Calu3 (cell line): ENCODE measurements around the gene RND3. TPM values are rescaled to one million over a fixed set of nuclear protein-coding genes. Genes with fewer than 3 reads are reported as not detected.

Source experiments
- BruUV-seq: library from RNA; stranded (reverse); fragments of 400-500 nt; replicated peaks from 2 replicates; lab custom pipeline; 2021; lab: Mats Ljungman, UMichigan
- CTCF ChIA-PET: fragments of 300-600 bp; sonication (Branson Sonifier 250); formaldehyde crosslinking; loops from one replicate; lab custom pipeline; 2022; ENCODE audit warnings: antibody characterized with exemption; lab: Charles Lee
- DNase-seq: peaks from one replicate; pipeline ENCODE4 v3.0.0; 2022
- H3K27ac Mint-ChIP-seq: one replicate; pipeline ENCODE4 v1.8.0; 2022; ENCODE audit warnings: mixed read lengths; ENCODE audit not compliant: unreplicated experiment
- H3K27me3 Mint-ChIP-seq: one replicate; pipeline ENCODE4 v1.8.0; 2022; ENCODE audit warnings: mixed read lengths; ENCODE audit not compliant: unreplicated experiment
- H3K36me3 Mint-ChIP-seq: one replicate; pipeline ENCODE4 v1.8.0; 2022; ENCODE audit warnings: mild to moderate bottlenecking, moderate library complexity, mixed read lengths; ENCODE audit not compliant: insufficient read depth, unreplicated experiment
- H3K4me1 Mint-ChIP-seq: one replicate; pipeline ENCODE4 v1.8.0; 2022; ENCODE audit warnings: mild to moderate bottlenecking, low read depth, mixed read lengths; ENCODE audit not compliant: unreplicated experiment
- H3K4me3 Mint-ChIP-seq: one replicate; pipeline ENCODE4 v1.8.0; 2022; ENCODE audit warnings: mild to moderate bottlenecking, low read depth, moderate library complexity, mixed read lengths; ENCODE audit not compliant: unreplicated experiment
- H3K9me3 Mint-ChIP-seq: one replicate; pipeline ENCODE4 v1.8.0; 2022; ENCODE audit warnings: low read depth, mixed read lengths; ENCODE audit not compliant: unreplicated experiment
- CTCF ChIP-seq: fragments of 200-600 bp; IDR thresholded peaks from one replicate; pipeline ENCODE4 v1.8.0; 2022; ENCODE audit warnings: antibody characterized with exemption; ENCODE audit not compliant: unreplicated experiment
- intact Hi-C: fragments of 100-400 bp; cut with micrococcal nuclease; formaldehyde crosslinking; loops from one replicate; pipeline ENCODE4 v1.10.0; 2022; ENCODE audit not compliant: unreplicated experiment
- total RNA-seq: library from RNA; stranded (reverse); gene quantifications from 2 replicates; pipeline ENCODE4 v1.2.3, GENCODE V29; 2022

The RND3 gene
- total RNA-seq, 1 experiment from 2014 or later, result 118 TPM

- Mint-ChIP-seq H3K27me3 (no peaks in the 10 kb centered on the region), H3K36me3 (peaks cover 90% of the 10 kb centered on the region), H3K4me3 (peak overlapping the region; percentile 94), H3K9me3 (no peaks in the 10 kb centered on the region), H3K4me1 (peaks cover 81% of the 10 kb centered on the region), H3K27ac (peak overlapping the region; percentile 56)
- intact Hi-C loops, result loop anchor here (5.0 kb wide), 3 partner anchors 57 to 768 kb away; no protein-coding TSS in a partner anchor
- CTCF ChIA-PET, result no interaction called here
- TF ChIP-seq CTCF, result no peak
- TSS peak; percentile 3 for BruUV-seq
- DNase-seq, result no peak
Measured at GRCh38 chr2:150469706-150470274, 17.7 kb downstream of the RND3 start.

GRCh38 chr2:150468350-150468960 lies 19.0 kb downstream of the RND3 start:
- Mint-ChIP-seq H3K27me3 (no peaks in the 10 kb centered on the region), H3K36me3 (peaks cover 77% of the 10 kb centered on the region), H3K4me1 (peaks cover 67% of the 10 kb centered on the region), H3K27ac (peak overlapping the region; percentile 21), H3K4me3 (no peak overlapping the region), H3K9me3 (no peaks in the 10 kb centered on the region)
- intact Hi-C loops, result no loop called here
- DNase-seq, result no peak
- CTCF ChIA-PET, result no interaction called here
- no peak for TF ChIP-seq CTCF
- no TSS peak for BruUV-seq

GRCh38 chr2:150467621-150467963 lies 19.9 kb downstream of the RND3 start:
- CTCF ChIA-PET, result interaction anchor here (0.6 kb wide), 1 partner anchor 249 kb away, joined by 4 read pairs; no protein-coding TSS in a partner anchor
- no peak for TF ChIP-seq CTCF
- intact Hi-C loops, result no loop called here
- H3K27me3 Mint-ChIP-seq, result no peaks in the 10 kb centered on the region
- no TSS peak for BruUV-seq
- H3K4me1 Mint-ChIP-seq, result peaks cover 59% of the 10 kb centered on the region
- H3K27ac Mint-ChIP-seq, result peak overlapping the region; percentile 21
- no peak for DNase-seq
- no peaks in the 10 kb centered on the region for H3K9me3 Mint-ChIP-seq
- peaks cover 68% of the 10 kb centered on the region for H3K36me3 Mint-ChIP-seq
- H3K4me3 Mint-ChIP-seq, result no peak overlapping the region

- DNase-seq, result no peak
- intact Hi-C loops, result no loop called here
- H3K36me3 Mint-ChIP-seq, result peaks cover 62% of the 10 kb centered on the region
- no peak for TF ChIP-seq CTCF
- no peaks in the 10 kb centered on the region for H3K27me3 Mint-ChIP-seq
- no peak overlapping the region for H3K4me3 Mint-ChIP-seq
- no peaks in the 10 kb centered on the region for H3K9me3 Mint-ChIP-seq
- BruUV-seq, result no TSS peak
- CTCF ChIA-PET, result interaction anchor here (0.6 kb wide), 1 partner anchor 249 kb away, joined by 4 read pairs; no protein-coding TSS in a partner anchor
- peaks cover 52% of the 10 kb centered on the region for H3K4me1 Mint-ChIP-seq
- H3K27ac Mint-ChIP-seq, result peak overlapping the region; percentile 21
Measured at GRCh38 chr2:150466741-150467620, 20.5 kb downstream of the RND3 start.
